RWPE2 (cell line): ENCODE results near the gene SHROOM3.

Experiments used
- ATAC-seq: fragments of 200-7000 bp; cut with Tn5 transposase; 3 replicates; pipeline ENCODE4 v1.9.1; 2021; ENCODE audit warnings: low read depth
- DNase-seq: peaks from one replicate; pipeline ENCODE4 v3.0.0-alpha.2; 2020; ENCODE audit warnings: low spot score
- H3K27ac ChIP-seq: fragments of 450-650 bp; 2 replicates; pipeline ENCODE4 v1.5.1; 2017; ENCODE audit warnings: mild to moderate bottlenecking; ENCODE audit not compliant: poor library complexity, severe bottlenecking
- H3K27me3 ChIP-seq: fragments of 250-450 bp; sonication (Bioruptor Pico); 2 replicates; pipeline ENCODE4 v1.5.1; 2021; ENCODE audit warnings: mild to moderate bottlenecking, moderate library complexity; ENCODE audit not compliant: insufficient read depth, poor library complexity, severe bottlenecking
- H3K36me3 ChIP-seq: fragments of 250-450 bp; sonication (Bioruptor Pico); 2 replicates; pipeline ENCODE4 v1.5.1; 2020; ENCODE audit warnings: low read depth, mild to moderate bottlenecking, moderate library complexity
- H3K4me1 ChIP-seq: fragments of 250-450 bp; sonication (Bioruptor Pico); 2 replicates; pipeline ENCODE4 v1.5.1; 2021; ENCODE audit warnings: mild to moderate bottlenecking, moderate library complexity; ENCODE audit not compliant: insufficient read depth, poor library complexity, severe bottlenecking
- H3K4me3 ChIP-seq: fragments of 250-450 bp; sonication (Bioruptor Pico); 2 replicates; pipeline ENCODE4 v1.5.1; 2021; ENCODE audit warnings: mild to moderate bottlenecking, moderate library complexity; ENCODE audit not compliant: severe bottlenecking
- H3K9me3 ChIP-seq: fragments of 250-450 bp; sonication (Bioruptor Pico); 2 replicates; pipeline ENCODE4 v1.5.1; 2021; ENCODE audit warnings: mild to moderate bottlenecking, moderate library complexity; ENCODE audit not compliant: severe bottlenecking
- CTCF ChIP-seq: fragments of 450-650 bp; IDR thresholded peaks from one replicate; pipeline ENCODE4 v1.5.1; 2017; ENCODE audit warnings: mild to moderate bottlenecking, moderate library complexity; ENCODE audit not compliant: poor library complexity, severe bottlenecking

SHROOM3 gene

DNA sequence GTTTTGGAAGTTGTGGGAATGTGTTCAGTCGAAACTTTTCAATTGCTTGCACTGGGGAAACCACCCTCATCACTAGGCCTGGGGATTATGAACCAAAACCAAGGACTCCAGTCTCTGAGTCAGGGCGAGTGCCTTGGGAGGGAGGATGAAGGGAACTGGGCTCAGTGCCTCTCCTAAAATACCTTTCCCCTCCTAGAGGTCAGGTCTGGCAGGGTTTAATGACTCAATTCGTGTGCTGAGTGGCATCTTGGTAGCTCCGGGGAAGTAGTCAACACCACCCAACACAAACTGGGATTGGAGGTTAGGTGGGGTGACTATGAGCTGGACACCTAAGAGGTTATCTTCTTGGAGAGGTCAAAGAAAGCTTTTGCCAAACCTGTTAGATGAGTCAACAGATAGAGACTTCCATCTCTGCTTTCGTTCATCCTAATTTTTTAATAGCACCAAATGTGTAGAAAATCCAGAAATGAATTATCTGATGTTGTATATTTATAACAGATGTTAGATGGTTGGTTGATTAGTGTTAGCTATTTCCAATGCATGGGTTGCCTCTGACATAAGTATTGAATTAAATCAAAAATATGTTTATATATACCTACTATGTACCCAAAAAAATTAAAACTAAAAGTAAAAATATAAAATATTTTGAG lies 202.8 kb downstream of the SHROOM3 start:
- no peak for TF ChIP-seq CTCF

DNA sequence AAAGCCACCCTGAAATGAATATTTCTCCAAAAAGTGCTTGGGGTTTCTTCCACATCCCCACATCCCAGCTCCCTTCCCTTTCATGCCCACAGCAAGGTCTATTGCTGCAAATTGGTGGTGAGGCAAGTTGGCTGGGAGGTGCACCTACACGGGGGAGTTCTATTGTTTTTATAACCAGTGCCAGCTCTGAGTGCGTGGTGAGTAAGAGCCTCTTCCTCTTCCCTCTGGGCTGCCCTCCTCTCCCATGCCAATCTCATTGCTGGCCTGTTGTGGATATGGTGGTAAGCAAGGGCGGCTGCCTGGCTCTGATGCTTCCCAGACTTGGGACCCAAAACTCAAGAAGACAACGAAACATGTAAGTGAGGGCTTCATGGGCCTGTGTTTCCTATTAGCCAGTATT lies 204.3 kb downstream of the SHROOM3 start:
- H3K27ac ChIP-seq: peak overlapping the region; percentile 72
- peak overlapping the region; percentile 26 for H3K4me3 ChIP-seq
- H3K36me3 ChIP-seq: no peaks in the 10 kb centered on the region
- TF ChIP-seq CTCF: no peak
- DNase-seq (peak; percentile 80), ATAC-seq (peak; percentile 97)
- no peaks in the 10 kb centered on the region for H3K9me3 ChIP-seq
- H3K4me1 ChIP-seq: peaks cover 49% of the 10 kb centered on the region
- H3K27me3 ChIP-seq: no peaks in the 10 kb centered on the region

More for the DNA sequence above, 202.8 kb downstream of the SHROOM3 start:
- peaks cover 56% of the 10 kb centered on the region for H3K4me1 ChIP-seq
- no peak overlapping the region for H3K4me3 ChIP-seq
- ATAC-seq (peak; percentile 22; the same call in 2 of the 3 replicates), DNase-seq (no peak)
- H3K36me3 ChIP-seq: no peaks in the 10 kb centered on the region
- no peaks in the 10 kb centered on the region for H3K27me3 ChIP-seq
- peak overlapping the region; percentile 72 for H3K27ac ChIP-seq
- H3K9me3 ChIP-seq: no peaks in the 10 kb centered on the region

DNA sequence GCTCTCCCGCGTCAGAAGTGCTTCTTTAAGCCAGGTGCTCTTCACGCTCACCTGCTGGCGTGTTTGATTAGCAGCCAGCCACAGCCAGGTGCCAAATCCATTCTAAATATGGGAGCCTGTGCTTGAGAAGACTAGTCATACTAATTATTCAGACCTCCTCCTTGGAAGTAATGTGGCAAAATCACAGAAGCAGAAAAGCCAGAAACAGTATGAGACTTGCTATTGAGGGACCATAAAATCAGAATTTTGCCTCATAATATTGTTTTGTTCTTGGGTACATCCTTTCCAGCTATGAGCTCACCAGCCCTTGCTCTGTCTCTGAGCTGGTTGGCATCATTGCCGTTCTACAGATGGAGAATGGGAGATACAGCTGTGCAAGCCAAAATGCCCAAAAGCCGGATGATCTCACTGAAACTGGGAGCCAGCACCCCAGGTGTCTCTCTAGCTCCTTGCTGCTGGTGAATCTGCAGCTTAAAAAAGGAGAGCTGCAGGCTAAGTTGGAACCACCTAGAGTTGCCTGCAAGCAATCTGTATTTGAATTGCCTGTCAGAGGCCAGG lies 205.4 kb downstream of the SHROOM3 start:
- no peak for DNase-seq
- H3K27ac ChIP-seq: peak overlapping the region; percentile 72

DNA sequence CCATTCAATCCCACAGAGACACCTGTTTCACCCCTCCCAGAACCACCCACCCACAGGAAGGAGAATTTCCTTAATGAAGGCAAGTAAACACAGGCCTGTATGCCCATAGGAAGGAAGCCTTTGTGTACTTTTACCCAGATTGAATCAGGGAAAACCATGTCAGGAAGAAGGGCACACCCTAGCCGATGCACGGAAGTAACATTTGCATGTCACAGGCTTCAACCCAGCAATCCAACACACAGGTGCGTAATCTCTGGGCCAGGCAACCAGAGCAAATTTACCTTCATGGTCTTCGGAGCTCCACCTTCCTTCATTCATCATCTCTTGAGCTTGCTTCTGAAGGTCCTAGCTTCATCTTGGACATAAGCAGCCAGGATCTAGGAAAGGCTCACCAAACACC lies 206.3 kb downstream of the SHROOM3 start:
- no peaks in the 10 kb centered on the region for H3K9me3 ChIP-seq
- DNase-seq: no peak
- no peak overlapping the region for H3K4me3 ChIP-seq
- peaks cover 4% of the 10 kb centered on the region; the same call in 1 of the 2 replicates for H3K36me3 ChIP-seq
- no peaks in the 10 kb centered on the region for H3K27me3 ChIP-seq
- H3K4me1 ChIP-seq: peaks cover 43% of the 10 kb centered on the region
- no peak for ATAC-seq
- H3K27ac ChIP-seq: no peak overlapping the region
- no peak for TF ChIP-seq CTCF

More for the DNA sequence above, 205.4 kb downstream of the SHROOM3 start:
- H3K4me1 ChIP-seq: peaks cover 43% of the 10 kb centered on the region
- no peaks in the 10 kb centered on the region for H3K9me3 ChIP-seq
- H3K36me3 ChIP-seq: peaks cover 3% of the 10 kb centered on the region; the same call in 1 of the 2 replicates
- no peak for TF ChIP-seq CTCF
- peak overlapping the region; percentile 26 for H3K4me3 ChIP-seq
- no peaks in the 10 kb centered on the region for H3K27me3 ChIP-seq
- ATAC-seq: peak; percentile 40; the same call in 2 of the 3 replicates

DNA sequence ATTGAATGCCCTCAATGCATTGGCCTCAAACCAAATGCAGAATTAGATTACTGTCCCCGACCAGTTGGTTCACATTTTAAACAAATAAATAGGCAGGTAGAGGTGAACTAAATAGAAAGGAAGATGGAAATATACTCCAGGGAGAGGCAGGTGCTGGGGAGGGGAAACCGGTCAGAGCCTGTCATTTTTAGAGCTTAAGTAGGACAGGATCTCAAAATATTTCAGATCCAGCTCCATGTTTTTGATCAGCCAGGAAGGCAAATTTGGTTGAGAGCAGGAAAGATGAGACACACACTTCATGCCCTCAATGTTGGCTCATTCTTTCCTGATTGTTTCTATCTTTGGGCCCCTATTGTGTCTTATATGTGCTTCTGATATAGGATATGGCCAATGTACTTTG lies 206.7 kb downstream of the SHROOM3 start:
- no peaks in the 10 kb centered on the region for H3K9me3 ChIP-seq
- H3K27me3 ChIP-seq: no peaks in the 10 kb centered on the region
- no peak overlapping the region for H3K27ac ChIP-seq
- TF ChIP-seq CTCF: no peak
- H3K36me3 ChIP-seq: peaks cover 4% of the 10 kb centered on the region; the same call in 1 of the 2 replicates
- H3K4me1 ChIP-seq: peaks cover 43% of the 10 kb centered on the region
- ATAC-seq: no peak
- DNase-seq: no peak
- no peak overlapping the region for H3K4me3 ChIP-seq
